GM13977 (cell line): ENCODE data around the gene FHIT.

Source experiments
- DNase-seq: peaks from one replicate; pipeline ENCODE4 v3.0.0; 2012; ENCODE audit warnings: low spot score
- CTCF ChIP-seq: IDR thresholded peaks from 2 replicates; pipeline ENCODE4 v1.5.1; 2012; ENCODE audit warnings: mild to moderate bottlenecking, control low read depth; ENCODE audit not compliant: insufficient read depth; ENCODE audit errors: extremely low read depth, missing control alignments
- in situ Hi-C: fragments of 300-500 bp; cut with MboI; formaldehyde crosslinking; loops from one replicate; pipeline ENCODE4 v1.12.0; 2022; ENCODE audit warnings: low sequenced_read_pairs, low pct_unique_long_range_greater_than_20kb, mixed read lengths, inconsistent platforms; ENCODE audit not compliant: unreplicated experiment

FHIT gene

GRCh38 chr3:61169621-61170251, 81.5 kb downstream of the FHIT start:
- in situ Hi-C loops, result no loop called here
- no peak for TF ChIP-seq CTCF
- no peak for DNase-seq

GRCh38 chr3:61168286-61168685, 83.0 kb downstream of the FHIT start:
- DNase-seq, result no peak
- no peak for TF ChIP-seq CTCF
- in situ Hi-C loops, result no loop called here

GRCh38 chr3:61162965-61163364, 88.3 kb downstream of the FHIT start:
- in situ Hi-C loops, result no loop called here
- TF ChIP-seq CTCF, result no peak

GRCh38 chr3:61158667-61159066, 92.6 kb downstream of the FHIT start:
- no peak for TF ChIP-seq CTCF
- DNase-seq, result no peak
- in situ Hi-C loops, result no loop called here

More at GRCh38 chr3:61162965-61163364, 88.3 kb downstream of the FHIT start:
- DNase-seq, result no peak

- no peak for TF ChIP-seq CTCF
- DNase-seq, result no peak
- in situ Hi-C loops, result no loop called here
Observed at GRCh38 chr3:61158216-61158615, 93.0 kb downstream of the FHIT start.

GRCh38 chr3:61157414-61157813, 93.8 kb downstream of the FHIT start:
- peak; percentile 18 for DNase-seq
- in situ Hi-C loops, result no loop called here
- TF ChIP-seq CTCF, result no peak
